ENCODE measurements around the gene GSTM3.
"Not testable (repeated sequence)": the region's sequence is repeated elsewhere in the genome, so short reads cannot be mapped to it uniquely, and the experiment has no call there.

The GSTM3 gene

GRCh38 chr1:109691759-109692158 is 49.1 kb downstream of the GSTM3 start:
- DNase-seq, result no peak

- no peak for DNase-seq
These were observed 50.9 kb downstream of the GSTM3 start for GRCh38 chr1:109689844-109690405.

- DNase-seq, result peak; percentile 56
These were observed 53.0 kb downstream of the GSTM3 start, which contains the start of gene GSTM1 for GRCh38 chr1:109687641-109688499. GSTM1 (plus strand) TSS chr1:109687817; CDS start chr1:109687874, 57 bp downstream.

GRCh38 chr1:109687109-109687508 is 53.7 kb downstream of the GSTM3 start:
- DNase-seq, result not testable (repeated sequence)

- not testable (repeated sequence) for DNase-seq
These were observed 54.9 kb downstream of the GSTM3 start for GRCh38 chr1:109685890-109686289.

- DNase-seq, result not testable (repeated sequence)
These were observed 55.4 kb downstream of the GSTM3 start for GRCh38 chr1:109685399-109685798.

GRCh38 chr1:109684777-109685176 is 56.1 kb downstream of the GSTM3 start:
- not testable (repeated sequence) for DNase-seq

Data from DMS 273 treated with DMSO at 0.1 percent for 48 hours (cell line).